ENCODE measurements around the gene NLGN1.

GRCh38 chr3:174035328-174035886 is 637.9 kb downstream of the NLGN1 start:
- TF ChIP-seq, protein P1, sequence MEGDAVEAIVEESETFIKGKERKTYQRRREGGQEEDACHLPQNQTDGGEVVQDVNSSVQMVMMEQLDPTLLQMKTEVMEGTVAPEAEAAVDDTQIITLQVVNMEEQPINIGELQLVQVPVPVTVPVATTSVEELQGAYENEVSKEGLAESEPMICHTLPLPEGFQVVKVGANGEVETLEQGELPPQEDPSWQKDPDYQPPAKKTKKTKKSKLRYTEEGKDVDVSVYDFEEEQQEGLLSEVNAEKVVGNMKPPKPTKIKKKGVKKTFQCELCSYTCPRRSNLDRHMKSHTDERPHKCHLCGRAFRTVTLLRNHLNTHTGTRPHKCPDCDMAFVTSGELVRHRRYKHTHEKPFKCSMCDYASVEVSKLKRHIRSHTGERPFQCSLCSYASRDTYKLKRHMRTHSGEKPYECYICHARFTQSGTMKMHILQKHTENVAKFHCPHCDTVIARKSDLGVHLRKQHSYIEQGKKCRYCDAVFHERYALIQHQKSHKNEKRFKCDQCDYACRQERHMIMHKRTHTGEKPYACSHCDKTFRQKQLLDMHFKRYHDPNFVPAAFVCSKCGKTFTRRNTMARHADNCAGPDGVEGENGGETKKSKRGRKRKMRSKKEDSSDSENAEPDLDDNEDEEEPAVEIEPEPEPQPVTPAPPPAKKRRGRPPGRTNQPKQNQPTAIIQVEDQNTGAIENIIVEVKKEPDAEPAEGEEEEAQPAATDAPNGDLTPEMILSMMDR (IDR thresholded peaks at IDR 0.05): no peak
- TF ChIP-seq POLR2A (IDR thresholded peaks at IDR 0.05): no peak
